K562 (cell line): ENCODE results near the gene SMIM29. TPM values are rescaled to one million over a fixed set of nuclear protein-coding genes. Genes with fewer than 3 reads are reported as not detected.

Experiments used
- BRD9 ChIP-seq: fragments of 450-650 bp; IDR thresholded peaks from 2 replicates; pipeline ENCODE4 v1.6.1; 2018; ENCODE audit warnings: low read depth; ENCODE audit not compliant: partially characterized antibody
- CBX1 ChIP-seq: sonication (generic); IDR thresholded peaks from 2 replicates; pipeline ENCODE4 v1.6.1; 2016; ENCODE audit warnings: antibody characterized with exemption, low read depth, mild to moderate bottlenecking
- CC2D1A ChIP-seq: fragments of 450-650 bp; IDR thresholded peaks from 2 replicates; pipeline ENCODE4 v1.6.1; 2017; ENCODE audit warnings: mild to moderate bottlenecking
- ILK ChIP-seq: fragments of 450-650 bp; IDR thresholded peaks from 2 replicates; pipeline ENCODE4 v1.6.1; 2016; ENCODE audit warnings: missing genetic modification characterization, low read depth, mild to moderate bottlenecking, missing compliant biosample characterization, moderate library complexity, borderline replicate concordance
- KAT7 ChIP-seq: sonication (generic); formaldehyde crosslinking; IDR thresholded peaks from 2 replicates; pipeline ENCODE4 v1.8.0; 2022; ENCODE audit warnings: missing genetic modification reagents, mild to moderate bottlenecking, borderline replicate concordance
- PHF20 ChIP-seq: fragments of 450-650 bp; IDR thresholded peaks from 2 replicates; pipeline ENCODE4 v1.6.1; 2018; ENCODE audit not compliant: partially characterized antibody
- POLR2B ChIP-seq: fragments of 450-650 bp; IDR thresholded peaks from 2 replicates; pipeline ENCODE4 v1.6.1; 2018; ENCODE audit warnings: low read depth; ENCODE audit not compliant: partially characterized antibody
- SIN3A ChIP-seq, 2 experiments: fragments of 150-350 bp in 1 of 2; IDR thresholded peaks; 2 replicates each; pipeline ENCODE4 v1.6.1; 2011 to 2016; ENCODE audit warnings: borderline replicate concordance in 2 of 2, low read depth in 2 of 2, low read length in 2 of 2, mild to moderate bottlenecking in 2 of 2, moderate library complexity in 2 of 2; ENCODE audit not compliant: control insufficient read depth in 1 of 2
- SLC30A9 ChIP-seq: fragments of 250-450 bp; sonication (Bioruptor Pico); IDR thresholded peaks from 2 replicates; pipeline ENCODE4 v1.8.0; 2022; ENCODE audit warnings: mild to moderate bottlenecking, moderate library complexity
- SREBF2 ChIP-seq: sonication (generic); formaldehyde crosslinking; IDR thresholded peaks from 2 replicates; pipeline ENCODE4 v1.4.0; 2020; ENCODE audit warnings: mild to moderate bottlenecking, missing genetic modification reagents
- ZNF133 ChIP-seq: fragments of 250-450 bp; sonication (Bioruptor Pico); IDR thresholded peaks from 2 replicates; pipeline ENCODE4 v1.4.0; 2020; ENCODE audit warnings: mild to moderate bottlenecking
- ZNF431 ChIP-seq: sonication (generic); formaldehyde crosslinking; IDR thresholded peaks from 2 replicates; pipeline ENCODE4 v1.8.0; 2022; ENCODE audit warnings: mild to moderate bottlenecking, missing genetic modification reagents
- ZNF589 ChIP-seq: fragments of 200-800 bp; sonication (Bioruptor generic); IDR thresholded peaks from 2 replicates; pipeline ENCODE4 v1.6.1; 2016; ENCODE audit warnings: low read depth, missing genetic modification characterization, missing compliant biosample characterization
- polyA plus RNA-seq, 8 experiments: library from polyadenylated mRNA; depleted of rRNA in 4 of 8; stranded (reverse) in 5 of 8; unstranded in 3 of 8; fragments of >200 nt; fragmentation: Nextera tagmentation in 2 of 8; fragmentation: Illumina TruSeq in 1 of 8; extraction: Ambion mirVana in 2 of 8; extraction: Trizol in 1 of 8; gene quantifications; 2 replicates each; pipeline versions ENCODE4 v1.2.1 to v1.2.3, GENCODE V29; 2011 to 2014; ENCODE audit warnings: inconsistent platforms in 1 of 8, missing spikeins in 1 of 8
- total RNA-seq, 7 experiments: library from RNA; depleted of rRNA in 6 of 7; stranded (reverse); fragments of >200 nt in 6 of 7; fragmentation: Illumina TruSeq in 2 of 7; extraction: Trizol in 2 of 7; gene quantifications; 2 replicates each; pipeline versions ENCODE4 v1.2.1 to v1.2.3, GENCODE V29; 2011 to 2021; ENCODE audit warnings: low replicate concordance in 1 of 7
- TF ChIP-seq, protein P1 (sequence below): fragments of 450-650 bp; IDR thresholded peaks from 2 replicates; pipeline ENCODE4 v1.7.0; 2016; ENCODE audit warnings: borderline replicate concordance
- TF ChIP-seq, protein P2 (sequence below), 3 experiments: fragments of 200-800 bp in 1 of 3; sonication (Bioruptor generic) in 1 of 3; sonication (generic) in 1 of 3; formaldehyde crosslinking in 1 of 3; IDR thresholded peaks; 2 replicates each; pipeline versions ENCODE4 v1.6.1 to v1.8.0; 2016 to 2022; ENCODE audit warnings: mild to moderate bottlenecking in 2 of 3, missing compliant biosample characterization in 2 of 3, missing genetic modification characterization in 2 of 3, missing genetic modification reagents in 1 of 3
- TF ChIP-seq, protein P3 (sequence below): sonication (generic); formaldehyde crosslinking; IDR thresholded peaks from 2 replicates; pipeline ENCODE4 v1.4.0; 2020; ENCODE audit warnings: mild to moderate bottlenecking, missing genetic modification reagents
- TF ChIP-seq, protein P4 (sequence below), 2 experiments: fragments of 200-800 bp in 1 of 2; sonication (Bioruptor generic) in 1 of 2; sonication (generic) in 1 of 2; formaldehyde crosslinking in 1 of 2; IDR thresholded peaks in 1 of 2; conservative IDR thresholded peaks in 1 of 2; 2 replicates each; pipeline versions ENCODE4 v1.5.0 to v1.6.1; 2016 to 2020; ENCODE audit warnings: missing compliant biosample characterization in 1 of 2, missing genetic modification characterization in 1 of 2, missing genetic modification reagents in 1 of 2

SMIM29 gene
- total and polyA plus RNA-seq, 9 of the 15 experiments (the other 6 are each of a cell fraction or from before 2014, with no cell fraction given) = 6.5 to 36.7 (median 20.9) TPM

DNA sequence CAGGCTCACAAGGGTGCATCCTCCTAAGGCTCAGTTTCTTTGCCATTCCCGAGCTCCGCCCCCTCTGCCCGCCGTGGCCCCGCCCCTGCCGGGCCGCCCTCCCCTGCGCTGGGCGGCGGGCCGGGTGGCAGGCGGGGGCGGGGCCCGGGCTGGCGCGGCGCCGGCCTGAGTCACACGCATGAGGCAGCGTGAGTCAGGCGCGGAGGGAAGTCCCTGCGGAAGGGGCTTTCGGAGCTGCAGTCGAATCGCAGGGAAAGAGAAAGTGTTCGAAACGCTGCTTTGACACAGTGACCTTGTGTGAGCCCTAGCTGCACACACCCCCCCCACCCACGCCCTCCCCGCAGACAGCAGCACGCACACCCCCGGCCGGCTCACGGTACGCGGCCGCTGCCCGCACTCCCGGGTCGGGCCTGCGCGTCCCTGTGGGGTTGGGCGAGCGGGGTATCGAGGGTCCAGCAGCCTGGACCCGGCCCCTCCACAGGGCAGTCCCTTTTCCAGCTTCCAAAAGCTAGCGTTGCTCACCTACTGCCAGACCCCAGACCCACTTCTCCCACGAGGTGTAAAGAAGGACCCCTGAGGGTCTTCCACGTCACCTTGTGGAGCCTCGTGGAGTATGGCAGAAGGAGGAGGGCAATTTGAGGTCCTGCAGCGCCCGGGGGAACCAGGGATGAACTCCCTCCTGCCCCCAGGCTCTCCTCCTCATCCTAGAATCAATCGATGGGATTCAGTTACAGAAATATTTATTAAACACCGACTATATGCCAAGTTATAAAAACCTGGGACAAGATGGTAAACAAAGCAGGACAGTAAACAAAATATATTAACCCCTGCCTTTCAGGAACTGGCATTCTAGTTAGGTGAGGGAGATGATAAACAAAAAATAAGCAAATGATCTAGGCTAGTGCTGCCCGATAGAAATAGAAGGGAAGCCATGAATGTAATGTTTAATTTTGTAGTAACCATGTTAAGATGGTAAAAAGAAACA lies 24.6 kb downstream of the SMIM29 start (continued):
- TF ChIP-seq, protein P1, sequence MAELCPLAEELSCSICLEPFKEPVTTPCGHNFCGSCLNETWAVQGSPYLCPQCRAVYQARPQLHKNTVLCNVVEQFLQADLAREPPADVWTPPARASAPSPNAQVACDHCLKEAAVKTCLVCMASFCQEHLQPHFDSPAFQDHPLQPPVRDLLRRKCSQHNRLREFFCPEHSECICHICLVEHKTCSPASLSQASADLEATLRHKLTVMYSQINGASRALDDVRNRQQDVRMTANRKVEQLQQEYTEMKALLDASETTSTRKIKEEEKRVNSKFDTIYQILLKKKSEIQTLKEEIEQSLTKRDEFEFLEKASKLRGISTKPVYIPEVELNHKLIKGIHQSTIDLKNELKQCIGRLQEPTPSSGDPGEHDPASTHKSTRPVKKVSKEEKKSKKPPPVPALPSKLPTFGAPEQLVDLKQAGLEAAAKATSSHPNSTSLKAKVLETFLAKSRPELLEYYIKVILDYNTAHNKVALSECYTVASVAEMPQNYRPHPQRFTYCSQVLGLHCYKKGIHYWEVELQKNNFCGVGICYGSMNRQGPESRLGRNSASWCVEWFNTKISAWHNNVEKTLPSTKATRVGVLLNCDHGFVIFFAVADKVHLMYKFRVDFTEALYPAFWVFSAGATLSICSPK = no peak
- TF ChIP-seq, protein P2, sequence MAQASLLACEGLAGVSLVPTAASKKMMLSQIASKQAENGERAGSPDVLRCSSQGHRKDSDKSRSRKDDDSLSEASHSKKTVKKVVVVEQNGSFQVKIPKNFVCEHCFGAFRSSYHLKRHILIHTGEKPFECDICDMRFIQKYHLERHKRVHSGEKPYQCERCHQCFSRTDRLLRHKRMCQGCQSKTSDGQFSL (CRISPR knock-in tag; IDR thresholded peaks at IDR 0.05) = peak; percentile 96
- TF ChIP-seq, protein P2 (tag; IDR thresholded peaks at IDR 0.05) = peak; percentile 30 to 96; a peak in 2 of 4 replicates
- TF ChIP-seq ZNF431 (CRISPR knock-in tag) (no peak), ILK (tag) (no peak), SIN3A (IDR thresholded peaks at IDR 0.05; ENCODE audit: borderline replicate concordance in 2 of 2, control insufficient read depth in 1 of 2, low read depth in 2 of 2, low read length in 2 of 2) (peak; percentile 59 to 72; a peak in 2 of 4 replicates), ZNF589 (CRISPR knock-in tag) (peak; percentile 77; the same call in 1 of the 2 replicates), PHF20 (peak; percentile 64), SREBF2 (no peak), KAT7 (CRISPR knock-in tag) (no peak; the same call in 1 of the 2 replicates), CBX1 (peak; percentile 55), ZNF133 (CRISPR knock-in tag) (no peak), SLC30A9 (CRISPR knock-in tag) (no peak), BRD9 (peak; percentile 45), POLR2B (peak; percentile 59), CC2D1A (no peak)
- TF ChIP-seq, protein P3, sequence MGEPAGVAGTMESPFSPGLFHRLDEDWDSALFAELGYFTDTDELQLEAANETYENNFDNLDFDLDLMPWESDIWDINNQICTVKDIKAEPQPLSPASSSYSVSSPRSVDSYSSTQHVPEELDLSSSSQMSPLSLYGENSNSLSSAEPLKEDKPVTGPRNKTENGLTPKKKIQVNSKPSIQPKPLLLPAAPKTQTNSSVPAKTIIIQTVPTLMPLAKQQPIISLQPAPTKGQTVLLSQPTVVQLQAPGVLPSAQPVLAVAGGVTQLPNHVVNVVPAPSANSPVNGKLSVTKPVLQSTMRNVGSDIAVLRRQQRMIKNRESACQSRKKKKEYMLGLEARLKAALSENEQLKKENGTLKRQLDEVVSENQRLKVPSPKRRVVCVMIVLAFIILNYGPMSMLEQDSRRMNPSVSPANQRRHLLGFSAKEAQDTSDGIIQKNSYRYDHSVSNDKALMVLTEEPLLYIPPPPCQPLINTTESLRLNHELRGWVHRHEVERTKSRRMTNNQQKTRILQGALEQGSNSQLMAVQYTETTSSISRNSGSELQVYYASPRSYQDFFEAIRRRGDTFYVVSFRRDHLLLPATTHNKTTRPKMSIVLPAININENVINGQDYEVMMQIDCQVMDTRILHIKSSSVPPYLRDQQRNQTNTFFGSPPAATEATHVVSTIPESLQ (CRISPR knock-in tag) = peak; percentile 83; the same call in 1 of the 2 replicates
- TF ChIP-seq, protein P4, sequence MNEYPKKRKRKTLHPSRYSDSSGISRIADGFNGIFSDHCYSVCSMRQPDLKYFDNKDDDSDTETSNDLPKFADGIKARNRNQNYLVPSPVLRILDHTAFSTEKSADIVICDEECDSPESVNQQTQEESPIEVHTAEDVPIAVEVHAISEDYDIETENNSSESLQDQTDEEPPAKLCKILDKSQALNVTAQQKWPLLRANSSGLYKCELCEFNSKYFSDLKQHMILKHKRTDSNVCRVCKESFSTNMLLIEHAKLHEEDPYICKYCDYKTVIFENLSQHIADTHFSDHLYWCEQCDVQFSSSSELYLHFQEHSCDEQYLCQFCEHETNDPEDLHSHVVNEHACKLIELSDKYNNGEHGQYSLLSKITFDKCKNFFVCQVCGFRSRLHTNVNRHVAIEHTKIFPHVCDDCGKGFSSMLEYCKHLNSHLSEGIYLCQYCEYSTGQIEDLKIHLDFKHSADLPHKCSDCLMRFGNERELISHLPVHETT (CRISPR knock-in tag; conservative IDR thresholded peaks at IDR 0.05 in 1 of 2, IDR thresholded peaks at IDR 0.05 in 1 of 2) = peak in 1 of 2 experiments; percentile 78; a peak in 2 of 4 replicates
